Right lobe of liver (tissue), 6 donors: ENCODE measurements around the gene IDS. TPM values are rescaled to one million over a fixed set of nuclear protein-coding genes. Genes with fewer than 3 reads are reported as not detected.
"Not testable (repeated sequence)": the region's sequence is repeated elsewhere in the genome, so short reads cannot be mapped to it uniquely, and the experiment has no call there.

ENCODE experiments used
- ATAC-seq, 4 donors: fragments of 200-7000 bp; cut with Tn5 transposase; one replicate each; pipeline ENCODE4 v1.9.1; 2020; ENCODE audit warnings: mild to moderate bottlenecking in 4 of 4, moderate library complexity in 4 of 4
- DNase-seq, 3 donors: peaks; one replicate each; pipeline ENCODE4 v3.0.0-alpha.2; 2020
- H3K27ac ChIP-seq, 3 donors: fragments of 200-600 bp; one replicate each; pipeline ENCODE4 v1.8.0; 2022
- H3K27me3 ChIP-seq, 2 donors: fragments of 200-600 bp; one replicate each; pipeline ENCODE4 v1.8.0; 2022
- H3K36me3 ChIP-seq, 4 donors: fragments of 200-600 bp; sonication (generic) in 1 of 4; one replicate each; pipeline versions ENCODE4 v1.5.1 to v1.8.0; 2017 to 2022; ENCODE audit warnings: control low read depth in 1 of 4
- H3K4me1 ChIP-seq, 4 donors: fragments of 200-600 bp; sonication (generic) in 1 of 4; one replicate each; pipeline versions ENCODE4 v1.5.1 to v1.8.0; 2017 to 2022; ENCODE audit warnings: control low read depth in 1 of 4
- H3K4me3 ChIP-seq, 3 donors: fragments of 200-600 bp; one replicate each; pipeline ENCODE4 v1.8.0; 2022
- H3K9me3 ChIP-seq, 4 donors: fragments of 200-600 bp; sonication (generic) in 1 of 4; one replicate each; pipeline versions ENCODE4 v1.5.1 to v1.8.0; 2017 to 2022; ENCODE audit warnings: control low read depth in 1 of 4
- POLR2A ChIP-seq: fragments of 450-650 bp; IDR thresholded peaks from one replicate; pipeline ENCODE4 v1.6.1; 2017; ENCODE audit warnings: antibody characterized with exemption, mild to moderate bottlenecking
- WGBS: methylation state at CpG from one replicate; pipeline ENCODE4 v1.1.6; 2018; ENCODE audit warnings: low coverage, low lambda C conversion rate; ENCODE audit not compliant: insufficient coverage; ENCODE audit errors: missing lambda C conversion rate; 5-methylcytosine and 5-hydroxymethylcytosine counted together
- intact Hi-C, 2 donors: fragments of 100-400 bp; cut with DNase I; formaldehyde crosslinking; loops; one replicate each; pipeline versions ENCODE4 v1.11.2 to v1.14.1; 2022
- long read RNA-seq: library from polyadenylated mRNA; unstranded; transcript quantifications from one replicate; pipeline ENCODE4 v2.0.0, GENCODE V29; 2019
- total RNA-seq, 6 experiments: library from RNA; depleted of rRNA in 2 of 6; stranded (reverse); fragments of >200 nt in 2 of 6; fragmentation: NEBNext Ultra II Directional in 3 of 6; extraction: Animal tissue kit (Norgen Biotek cat#: 25700) in 3 of 6; gene quantifications; one replicate each; pipeline versions ENCODE4 v1.1.0 to v1.2.4, GENCODE V29; 2016 to 2023
- TF ChIP-seq, protein P1 (sequence below), 4 donors: fragments of 200-600 bp in 3 of 4; fragments of 450-650 bp in 1 of 4; IDR thresholded peaks; one replicate each; pipeline versions ENCODE4 v1.5.1 to v1.8.0; 2016 to 2022; ENCODE audit warnings: antibody characterized with exemption in 4 of 4, mild to moderate bottlenecking in 2 of 4
- donor health status: DM: no; HTN: yes; CAD: no.
- donor health status: DM: no; HTN: no; CAD: no.
- donor health status: DM: no; HTN: no; CAD: no.
- donor health status: DM: no; HTN: yes; CAD: no.
- donor health status: DM: no; HTN: yes; CAD: no.

IDS gene, protein sequence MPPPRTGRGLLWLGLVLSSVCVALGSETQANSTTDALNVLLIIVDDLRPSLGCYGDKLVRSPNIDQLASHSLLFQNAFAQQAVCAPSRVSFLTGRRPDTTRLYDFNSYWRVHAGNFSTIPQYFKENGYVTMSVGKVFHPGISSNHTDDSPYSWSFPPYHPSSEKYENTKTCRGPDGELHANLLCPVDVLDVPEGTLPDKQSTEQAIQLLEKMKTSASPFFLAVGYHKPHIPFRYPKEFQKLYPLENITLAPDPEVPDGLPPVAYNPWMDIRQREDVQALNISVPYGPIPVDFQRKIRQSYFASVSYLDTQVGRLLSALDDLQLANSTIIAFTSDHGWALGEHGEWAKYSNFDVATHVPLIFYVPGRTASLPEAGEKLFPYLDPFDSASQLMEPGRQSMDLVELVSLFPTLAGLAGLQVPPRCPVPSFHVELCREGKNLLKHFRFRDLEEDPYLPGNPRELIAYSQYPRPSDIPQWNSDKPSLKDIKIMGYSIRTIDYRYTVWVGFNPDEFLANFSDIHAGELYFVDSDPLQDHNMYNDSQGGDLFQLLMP
- 10 to 100 TPM; 12.7 to 27.3 (median 20.0) TPM for total RNA-seq
- long read RNA-seq, partial matches to known transcripts: 0 of 1 reads
- long read RNA-seq, other reads (novel, unspliced or antisense): 0 of 1 reads

DNA sequence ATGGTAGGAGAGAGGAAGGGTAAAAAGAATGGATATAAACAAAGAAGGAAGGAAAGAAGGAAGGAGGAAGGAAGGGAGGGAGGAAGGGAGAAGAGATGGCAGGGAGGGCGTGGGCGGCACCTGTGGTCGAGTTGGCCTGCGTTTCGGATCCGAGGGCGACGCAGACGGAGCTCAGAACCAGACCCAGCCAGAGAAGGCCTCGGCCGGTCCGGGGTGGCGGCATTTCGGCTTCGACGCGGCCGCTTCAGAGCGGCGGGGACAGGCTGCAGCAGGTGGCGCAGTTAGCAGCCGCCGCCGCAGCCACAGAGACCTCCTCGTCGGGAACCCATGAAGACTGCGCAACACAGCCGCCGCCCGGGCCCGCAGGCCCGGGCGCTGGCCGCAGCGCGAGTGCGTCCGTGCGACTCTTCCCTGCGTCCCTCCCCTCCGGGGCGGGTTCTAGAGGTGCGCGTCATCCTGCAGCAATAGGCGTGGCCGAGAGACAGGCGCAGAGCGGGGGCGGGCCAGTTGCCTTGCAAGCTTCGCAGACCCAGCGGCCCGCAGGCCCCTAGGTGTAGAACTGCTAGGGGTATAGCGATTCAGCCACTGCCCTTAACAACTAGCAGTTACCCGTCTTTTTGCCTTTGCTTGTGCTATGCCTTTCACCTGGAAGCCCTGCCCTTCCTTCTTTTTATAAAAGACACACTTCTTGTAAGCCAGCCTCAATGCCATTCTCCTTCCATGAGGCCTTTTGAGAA is at the start of gene IDS:
Gene IDS (minus strand): TSS at position 392 of the 737 bp plus-strand sequence. CDS start 169 bp downstream, at position 223.
- Histone ChIP-seq H3K36me3 (no peaks in the 10 kb centered on the region), H3K27ac (peak within 1 kb of the TSS; percentile 62 to 72 (median 70)), H3K4me1 (no peaks in the 10 kb centered on the region), H3K4me3 (peak within 1 kb of the TSS; percentile 55 to 65 (median 63)), H3K27me3 (no peaks in the 10 kb centered on the region), H3K9me3 (no peaks in the 10 kb centered on the region)
- 5% methylated on average over 5 of the region's 54 CpGs for WGBS
- intact Hi-C loops: no loop called here
- peak; percentile 98 to 99 (median 99) for ATAC-seq
- TF ChIP-seq, protein P1, sequence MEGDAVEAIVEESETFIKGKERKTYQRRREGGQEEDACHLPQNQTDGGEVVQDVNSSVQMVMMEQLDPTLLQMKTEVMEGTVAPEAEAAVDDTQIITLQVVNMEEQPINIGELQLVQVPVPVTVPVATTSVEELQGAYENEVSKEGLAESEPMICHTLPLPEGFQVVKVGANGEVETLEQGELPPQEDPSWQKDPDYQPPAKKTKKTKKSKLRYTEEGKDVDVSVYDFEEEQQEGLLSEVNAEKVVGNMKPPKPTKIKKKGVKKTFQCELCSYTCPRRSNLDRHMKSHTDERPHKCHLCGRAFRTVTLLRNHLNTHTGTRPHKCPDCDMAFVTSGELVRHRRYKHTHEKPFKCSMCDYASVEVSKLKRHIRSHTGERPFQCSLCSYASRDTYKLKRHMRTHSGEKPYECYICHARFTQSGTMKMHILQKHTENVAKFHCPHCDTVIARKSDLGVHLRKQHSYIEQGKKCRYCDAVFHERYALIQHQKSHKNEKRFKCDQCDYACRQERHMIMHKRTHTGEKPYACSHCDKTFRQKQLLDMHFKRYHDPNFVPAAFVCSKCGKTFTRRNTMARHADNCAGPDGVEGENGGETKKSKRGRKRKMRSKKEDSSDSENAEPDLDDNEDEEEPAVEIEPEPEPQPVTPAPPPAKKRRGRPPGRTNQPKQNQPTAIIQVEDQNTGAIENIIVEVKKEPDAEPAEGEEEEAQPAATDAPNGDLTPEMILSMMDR (IDR thresholded peaks at IDR 0.05): no peak
- peak; percentile 93 for TF ChIP-seq POLR2A
- peak; percentile 89 to 93 (median 92) for DNase-seq

DNA sequence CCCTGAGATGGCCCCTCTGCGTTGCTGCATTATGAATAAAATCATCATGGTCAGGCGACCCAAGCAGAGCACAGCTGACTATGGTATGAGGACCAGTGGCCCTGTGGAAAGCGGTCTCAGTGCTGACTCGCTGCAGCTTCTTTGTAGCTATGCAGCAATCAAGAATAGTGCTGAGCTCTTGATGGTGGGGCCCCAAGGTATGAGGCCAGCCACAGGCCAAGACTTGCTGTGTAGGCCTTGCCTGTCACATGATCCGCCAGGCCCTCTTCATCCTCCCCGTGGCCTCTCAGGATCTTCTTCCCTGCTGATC is 46.8 kb upstream of the IDS start:
- WGBS: no CpG with 5 or more reads among the region's 6 CpGs
- H3K4me1 ChIP-seq, DNase-seq, H3K27ac ChIP-seq, ATAC-seq, intact Hi-C loops, H3K9me3 ChIP-seq, H3K4me3 ChIP-seq, H3K36me3 ChIP-seq, H3K27me3 ChIP-seq: not testable (repeated sequence)

DNA sequence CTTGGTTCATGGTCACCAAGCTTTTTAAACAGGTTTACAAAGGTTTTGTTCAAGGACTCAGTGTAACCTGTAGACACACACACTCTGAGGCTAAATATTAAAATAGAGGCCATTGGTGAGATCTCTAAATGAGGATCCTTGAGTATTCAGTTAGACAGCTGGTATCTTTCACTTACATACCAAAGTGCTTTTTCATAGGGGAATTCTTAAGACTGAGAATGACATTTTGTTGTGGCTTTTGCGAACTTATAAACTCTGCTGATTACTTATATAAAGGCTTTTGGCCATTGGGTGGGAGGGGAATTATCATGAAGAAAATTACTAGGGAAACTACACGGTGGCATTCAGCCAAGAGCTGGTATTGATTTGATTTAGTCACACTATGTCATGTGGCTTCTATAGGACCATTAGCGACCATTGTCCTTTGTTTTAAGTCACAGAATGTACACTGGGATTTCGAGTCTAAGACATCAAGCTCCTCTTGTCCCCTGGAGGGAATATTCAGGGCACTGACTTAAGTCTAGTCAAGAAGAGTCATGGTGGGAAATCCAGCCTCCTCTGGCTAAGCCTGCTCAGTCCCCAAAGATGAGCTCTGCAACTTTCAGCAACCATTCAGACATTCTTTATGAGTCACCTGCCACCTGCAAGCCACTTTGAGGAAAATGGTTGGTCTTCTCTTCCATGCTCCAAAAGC is 46.3 kb upstream of the IDS start:
- ATAC-seq, H3K4me3 ChIP-seq, H3K4me1 ChIP-seq, H3K27me3 ChIP-seq, DNase-seq, intact Hi-C loops, H3K36me3 ChIP-seq, H3K27ac ChIP-seq, H3K9me3 ChIP-seq: not testable (repeated sequence)
- WGBS: no CpG with 5 or more reads among the region's 4 CpGs

DNA sequence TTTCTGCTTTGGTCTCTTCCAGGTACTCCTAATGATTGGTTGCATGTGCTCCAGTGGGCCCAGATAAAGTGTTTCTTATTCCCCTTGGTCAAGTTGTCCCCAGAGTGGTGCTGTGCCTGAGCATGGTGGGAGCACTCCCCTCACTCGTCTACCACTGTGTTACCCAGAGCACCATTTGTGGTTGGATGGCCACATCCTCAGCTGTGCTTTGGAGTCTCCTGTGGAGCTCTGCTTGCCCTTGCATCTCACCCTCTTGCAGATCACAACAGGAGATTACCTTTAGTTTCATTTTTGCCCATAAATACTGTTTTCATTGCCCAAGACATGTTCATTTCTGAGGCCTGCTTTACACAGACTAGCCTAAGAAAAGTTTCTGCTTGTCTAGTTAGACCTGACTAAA is 45.3 kb upstream of the IDS start:
- ATAC-seq, H3K4me1 ChIP-seq, H3K36me3 ChIP-seq, intact Hi-C loops, H3K4me3 ChIP-seq, H3K9me3 ChIP-seq, H3K27ac ChIP-seq, H3K27me3 ChIP-seq, DNase-seq: not testable (repeated sequence)
- 67% methylated on average over 1 of the region's 1 CpG for WGBS

DNA sequence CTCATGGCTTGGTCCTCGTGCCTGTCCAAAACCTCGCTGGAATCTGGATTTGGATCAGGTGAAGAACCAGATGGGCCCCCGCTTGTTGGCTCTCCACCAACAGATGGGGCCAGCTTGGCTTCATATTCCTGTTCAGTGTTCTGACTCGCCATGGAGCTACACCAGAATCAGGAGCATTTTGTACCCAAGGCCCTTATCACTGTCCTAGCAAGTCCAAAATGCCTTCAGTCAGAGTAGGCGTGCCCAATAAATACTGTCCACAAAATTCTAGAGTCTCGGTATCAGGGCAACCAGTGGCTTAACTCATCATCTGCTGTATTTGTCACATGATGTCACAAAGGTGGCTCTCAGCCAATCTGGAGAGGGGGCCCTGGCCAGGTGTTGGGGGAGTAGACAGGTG is 44.6 kb upstream of the IDS start, which contains the start of gene HSFX3:
Gene HSFX3 (minus strand): TSS at position 224 of the 400 bp plus-strand sequence. CDS start 72 bp downstream, at position 152.
- H3K36me3 ChIP-seq, H3K4me3 ChIP-seq, intact Hi-C loops, H3K27ac ChIP-seq, H3K27me3 ChIP-seq, ATAC-seq, H3K9me3 ChIP-seq, H3K4me1 ChIP-seq, DNase-seq: not testable (repeated sequence)
- no CpG with 5 or more reads among the region's 6 CpGs for WGBS

DNA sequence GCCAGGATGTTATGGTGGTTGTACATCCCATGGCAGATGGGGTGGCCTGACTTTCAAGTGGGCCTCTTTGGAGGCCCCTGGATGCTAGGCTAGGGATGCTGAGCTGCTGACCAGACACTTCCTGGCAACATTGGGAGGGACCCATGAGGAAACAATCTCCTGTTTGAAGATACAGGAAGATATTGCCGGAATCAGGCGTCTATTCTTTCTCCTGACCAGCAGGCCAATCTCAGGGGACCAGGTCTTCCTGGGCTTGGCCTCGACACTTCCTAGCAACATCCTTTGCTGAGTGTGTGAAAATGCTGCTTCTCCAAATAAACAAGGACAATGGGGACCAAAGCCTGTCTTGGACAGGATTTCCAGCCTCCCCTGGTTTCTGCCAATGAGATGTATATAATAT is 42.7 kb upstream of the IDS start:
- H3K4me3 ChIP-seq, H3K36me3 ChIP-seq, H3K27ac ChIP-seq, DNase-seq, H3K27me3 ChIP-seq, H3K4me1 ChIP-seq, intact Hi-C loops, H3K9me3 ChIP-seq: not testable (repeated sequence)
- peak in 3 of 4 donors; percentile 26 to 43 (median 38) for ATAC-seq
- no CpG with 5 or more reads among the region's 3 CpGs for WGBS

DNA sequence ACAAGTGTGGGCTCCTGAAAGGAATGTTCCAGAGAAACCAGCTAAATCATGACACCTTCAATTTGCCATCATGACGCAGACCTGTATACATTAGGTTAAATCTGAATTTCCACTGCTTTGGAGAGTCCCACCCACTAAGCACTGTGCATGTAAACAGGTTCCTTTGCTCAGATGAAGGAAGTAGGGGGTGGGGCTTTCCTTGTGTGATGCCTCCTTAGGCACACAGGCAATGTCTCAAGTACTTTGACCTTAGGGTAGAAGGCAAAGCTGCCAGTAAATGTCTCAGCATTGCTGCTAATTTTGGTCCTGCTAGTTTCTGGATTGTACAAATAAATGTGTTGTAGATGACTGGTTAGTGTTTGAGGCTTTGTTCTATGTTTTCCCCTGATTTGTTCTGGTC is 41.9 kb upstream of the IDS start:
- WGBS: no CpG with 5 or more reads among the region's 1 CpG
- intact Hi-C loops, ATAC-seq, H3K27ac ChIP-seq, H3K27me3 ChIP-seq, H3K4me3 ChIP-seq, H3K4me1 ChIP-seq, H3K9me3 ChIP-seq, DNase-seq, H3K36me3 ChIP-seq: not testable (repeated sequence)

DNA sequence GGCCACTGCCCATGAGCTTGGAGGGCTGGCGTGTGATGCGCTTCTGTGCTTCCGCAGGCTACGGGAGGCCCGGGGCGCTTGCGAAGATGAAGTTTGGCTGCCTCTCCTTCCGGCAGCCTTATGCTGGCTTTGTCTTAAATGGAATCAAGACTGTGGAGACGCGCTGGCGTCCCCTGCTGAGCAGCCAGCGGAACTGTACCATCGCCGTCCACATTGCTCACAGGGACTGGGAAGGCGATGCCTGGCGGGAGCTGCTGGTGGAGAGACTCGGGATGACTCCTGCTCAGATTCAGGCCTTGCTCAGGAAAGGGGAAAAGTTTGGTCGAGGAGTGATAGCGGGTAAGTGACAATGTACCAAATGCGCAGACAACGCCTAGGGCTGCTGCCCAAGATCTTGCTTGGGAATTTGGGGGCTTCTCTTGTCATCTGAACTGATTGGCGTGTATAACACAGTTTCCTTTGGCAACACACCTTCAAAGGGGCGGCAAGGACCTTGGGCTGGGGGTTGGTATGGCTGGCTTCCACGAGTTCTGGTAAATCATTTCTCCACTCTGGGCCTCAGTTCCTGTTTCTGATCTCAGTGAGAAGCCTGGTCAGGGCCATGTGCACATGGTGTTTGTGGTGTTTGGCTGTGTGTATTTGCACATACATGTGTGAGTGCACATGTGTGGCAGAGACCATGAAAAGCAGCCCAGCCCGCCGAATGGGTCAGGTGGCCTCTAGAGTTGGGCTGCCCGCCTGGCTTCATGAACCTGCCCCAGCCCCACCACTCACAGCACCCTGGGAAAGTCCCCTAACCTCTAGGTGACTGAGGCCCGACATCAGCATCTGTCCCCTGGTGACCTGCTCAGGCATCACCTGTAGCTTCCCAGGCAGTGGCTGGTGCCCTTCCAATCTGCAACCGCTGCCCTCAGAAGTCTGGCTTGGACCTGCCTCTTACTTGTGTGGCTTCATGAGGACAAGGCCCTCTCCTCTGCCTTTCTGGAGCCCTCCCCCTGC is 40.7 kb upstream of the IDS start:
- H3K27ac ChIP-seq, intact Hi-C loops, H3K9me3 ChIP-seq, H3K36me3 ChIP-seq, H3K4me3 ChIP-seq, DNase-seq, H3K4me1 ChIP-seq, H3K27me3 ChIP-seq: not testable (repeated sequence)
- 64% methylated on average over 7 of the region's 29 CpGs for whole genome bisulfite sequencing
- peak in 3 of 4 donors; percentile 7 to 11 (median 8) for ATAC-seq
